Left renal cortex interstitium (tissue), 4 donors: Measurements from ENCODE around the gene BRCC3. TPM values are rescaled to one million over a fixed set of nuclear protein-coding genes. Genes with fewer than 3 reads are reported as not detected.
A peak's percentile ranks its signal among the peaks of the same experiment; 100 is the strongest.

Source experiments
- DNase-seq, 4 donors: peaks; one replicate each; pipeline ENCODE4 v3.0.0-alpha.2; 2013; ENCODE audit warnings: low read depth in 4 of 4, low spot score in 2 of 4, missing footprints in 1 of 4
- polyA plus RNA-seq, 4 donors: library from polyadenylated mRNA; unstranded; fragments of 120-200 nt; gene quantifications; one replicate each; pipeline ENCODE4 v1.2.1, GENCODE V29; 2013; ENCODE audit not compliant: insufficient read length in 4 of 4

The BRCC3 gene
- 10 to 100 TPM; 25.1 to 30.5 (median 27.6) TPM for polyA plus RNA-seq

- peak in 3 of 4 donors; percentile 32 to 55 (median 41) for DNase-seq
Measured at GRCh38 chrX:155070975-155071693, at the start of gene BRCC3, which contains the start of the genes CMC4 and MTCP1. Gene BRCC3 (plus strand): TSS chrX:155071508. CDS start chrX:155071528, 20 bp downstream. Gene CMC4 (minus strand): TSS chrX:155071136. CDS start chrX:155064023, 7,113 bp downstream. Gene MTCP1 (minus strand): TSS chrX:155071136. CDS start chrX:155066010, 5,126 bp downstream.

GRCh38 chrX:155022585-155022984 is 48.7 kb upstream of the BRCC3 start, which contains the start of gene F8:
Gene F8 (minus strand): TSS chrX:155022723. CDS start chrX:155022552, 171 bp downstream.
- no peak for DNase-seq

GRCh38 chrX:155023907-155024833 is 47.1 kb upstream of the BRCC3 start:
- no peak for DNase-seq

- DNase-seq, result no peak
Measured at GRCh38 chrX:155026420-155026726, 44.9 kb upstream of the BRCC3 start.

- DNase-seq, result peak; percentile 50 to 81 (median 80)
Measured at GRCh38 chrX:155026727-155027508, 44.4 kb upstream of the BRCC3 start, which contains the start of gene FUNDC2. Gene FUNDC2 (plus strand): TSS chrX:155026844. CDS start chrX:155026939, 95 bp downstream.

- peak in 3 of 4 donors; percentile 11 to 27 (median 26) for DNase-seq
Measured at GRCh38 chrX:155027509-155028066, 43.7 kb upstream of the BRCC3 start.

DNA sequence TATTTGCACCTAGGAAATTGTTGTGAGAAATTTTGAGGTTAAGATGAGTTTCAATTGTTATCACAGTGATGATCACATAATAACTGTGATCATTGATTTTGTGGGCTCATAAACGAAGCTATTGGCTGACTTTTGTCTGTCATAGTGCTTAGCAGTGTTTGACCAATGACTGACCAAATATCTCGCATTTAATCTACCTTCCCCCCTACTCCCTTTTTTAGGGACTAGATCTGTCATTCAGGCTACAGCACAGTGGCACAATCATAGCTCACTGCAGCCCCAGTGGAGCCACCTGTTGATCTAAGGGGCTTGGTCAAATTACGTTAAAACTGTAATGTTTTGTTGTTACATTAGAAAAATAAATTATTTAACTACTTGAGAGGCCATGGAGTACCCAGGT is 43.2 kb upstream of the BRCC3 start:
- DNase-seq, result no peak

DNA sequence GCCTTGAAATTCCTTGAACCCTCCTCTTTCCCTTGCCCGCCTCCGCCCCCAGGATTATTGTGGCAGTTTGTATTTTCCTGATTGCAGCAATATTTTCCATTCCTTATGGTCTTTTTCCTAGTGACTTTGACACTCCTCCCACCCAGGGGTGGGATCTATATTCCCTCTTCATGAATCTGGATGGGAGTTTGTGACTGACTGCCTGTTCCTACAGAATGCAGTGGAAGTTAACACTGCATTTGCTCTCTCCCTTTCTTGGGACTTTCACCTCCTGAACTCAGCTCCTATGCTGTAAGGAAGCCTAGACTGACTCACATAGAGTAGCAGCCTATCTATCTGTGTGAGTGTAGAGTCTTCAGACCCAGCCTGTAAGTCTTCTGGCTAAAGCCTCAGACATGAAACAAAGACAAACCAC is 42.4 kb upstream of the BRCC3 start:
- no peak for DNase-seq

GRCh38 chrX:155031657-155032056 is 39.7 kb upstream of the BRCC3 start:
- DNase-seq, result no peak

GRCh38 chrX:155035688-155036087 is 35.6 kb upstream of the BRCC3 start:
- DNase-seq, result no peak

DNA sequence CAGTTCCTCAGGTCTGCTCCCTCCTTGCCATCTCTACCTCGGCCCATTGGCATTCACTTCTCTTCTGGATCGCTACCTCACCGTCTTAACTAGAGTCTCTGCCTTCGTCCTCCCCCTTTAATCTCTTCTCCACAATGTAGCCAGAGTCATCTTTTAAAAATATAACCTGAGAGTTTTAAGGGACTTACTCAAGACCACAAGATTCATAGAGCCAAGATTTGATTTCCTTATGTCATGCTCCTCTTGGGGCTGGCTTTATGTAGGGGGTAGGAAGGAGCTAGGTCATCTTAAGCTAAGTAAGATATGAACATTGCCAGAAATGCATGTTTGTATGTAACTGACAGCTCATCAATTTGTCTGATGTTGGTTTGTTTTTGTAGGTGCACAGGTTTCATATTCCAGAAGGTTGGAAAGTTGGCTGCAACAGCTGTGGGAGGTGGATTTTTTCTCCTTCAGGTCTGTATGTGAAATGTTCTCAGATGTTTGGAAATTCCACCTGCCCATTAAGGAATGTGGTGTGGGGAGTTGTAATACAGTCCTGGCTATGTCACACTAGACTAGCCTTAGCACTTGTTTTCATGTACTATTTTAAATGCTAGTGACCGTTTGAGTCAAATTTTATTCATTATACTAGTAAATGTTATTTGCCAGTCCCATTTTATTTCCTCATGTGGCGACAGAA is 25.0 kb upstream of the BRCC3 start:
- DNase-seq, result no peak

- DNase-seq, result no peak
Measured at GRCh38 chrX:155046811-155047528, 24.3 kb upstream of the BRCC3 start.

DNA sequence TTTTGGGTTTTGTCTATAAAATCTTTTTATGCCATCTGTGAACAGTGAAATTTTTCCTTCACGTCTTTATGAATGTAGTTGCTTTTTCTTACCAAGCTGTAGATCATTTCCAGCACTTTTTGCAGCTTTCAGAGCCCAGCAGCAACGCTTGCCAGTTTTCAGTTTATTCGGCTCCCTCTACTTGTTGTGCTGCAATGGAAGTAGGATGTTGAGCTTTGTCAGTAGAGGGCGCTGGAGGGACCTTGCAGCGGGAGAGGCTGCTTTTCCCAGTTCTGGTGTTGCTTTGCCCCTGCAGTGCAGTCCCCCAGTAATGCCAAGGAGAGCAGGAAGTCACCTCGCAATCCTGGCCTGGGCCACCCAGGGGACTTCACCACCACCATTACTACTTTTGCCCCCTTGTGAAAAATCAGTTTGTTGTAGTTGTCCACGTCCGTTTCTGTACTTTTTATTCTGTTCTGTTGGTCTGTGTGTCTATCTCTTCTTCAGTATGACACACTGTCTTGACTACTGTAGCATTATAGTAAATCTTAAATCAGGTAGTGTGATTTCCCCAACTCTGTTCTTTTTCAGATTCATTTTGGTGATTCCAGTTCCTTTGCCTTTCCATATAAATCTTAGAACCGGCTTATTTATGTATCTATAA is 22.2 kb upstream of the BRCC3 start:
- no peak for DNase-seq

DNA sequence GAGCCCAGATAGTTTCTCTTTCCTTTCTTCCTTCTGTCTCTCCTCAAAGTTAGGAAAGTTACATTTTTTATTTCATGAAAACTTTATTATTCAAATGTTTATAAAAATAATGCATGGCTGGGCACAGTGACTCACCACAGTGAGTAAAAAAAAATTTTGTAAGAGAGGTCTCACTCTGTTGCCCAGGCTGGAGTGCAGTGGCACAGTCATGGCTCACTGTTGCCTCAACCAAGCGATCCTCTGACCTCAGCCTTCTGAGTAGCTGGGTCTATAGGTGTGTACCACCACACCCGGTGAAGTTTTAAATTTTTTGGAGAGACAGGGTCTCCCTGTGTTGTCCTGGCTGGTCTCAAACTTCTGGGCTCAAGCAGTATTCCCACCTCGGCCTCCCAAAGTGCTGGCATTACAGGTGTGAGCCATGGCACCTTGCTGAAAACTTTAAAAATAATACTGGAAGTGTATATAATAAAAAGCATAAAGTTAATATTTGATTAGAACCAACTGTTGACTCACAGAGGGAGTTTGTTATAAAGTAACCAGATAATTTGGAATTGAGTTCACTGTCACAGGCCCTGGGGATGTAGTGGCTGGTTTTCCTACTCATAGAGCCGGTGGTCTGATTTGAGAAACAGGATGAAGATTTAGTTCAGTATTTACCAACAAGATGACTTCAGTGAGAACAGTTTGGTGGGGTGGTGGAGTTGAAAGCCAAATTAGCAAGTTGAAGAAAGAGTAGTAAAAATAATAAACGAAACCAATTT is 18.4 kb upstream of the BRCC3 start:
- no peak for DNase-seq

DNA sequence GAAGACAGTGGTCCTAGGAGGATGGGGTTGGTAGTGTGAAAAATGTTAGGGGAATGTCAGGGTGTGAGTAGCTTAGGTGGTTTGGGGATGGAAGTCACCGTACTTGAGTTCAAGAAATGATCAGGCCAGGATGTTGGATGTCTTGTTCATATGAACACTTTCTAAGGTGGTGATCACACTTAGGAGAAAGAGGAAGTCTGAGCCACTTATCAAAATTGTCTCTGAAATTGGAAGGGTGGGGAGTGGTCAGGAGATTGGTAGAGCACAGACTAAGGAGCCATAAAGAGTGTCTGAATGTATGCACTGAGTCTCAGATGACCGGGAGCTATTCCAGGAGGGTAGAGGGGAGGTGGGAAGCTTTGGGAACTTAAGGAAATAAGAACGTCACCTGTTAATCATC is 17.7 kb upstream of the BRCC3 start:
- no peak for DNase-seq

GRCh38 chrX:155054255-155054654 is 17.1 kb upstream of the BRCC3 start:
- no peak for DNase-seq

DNA sequence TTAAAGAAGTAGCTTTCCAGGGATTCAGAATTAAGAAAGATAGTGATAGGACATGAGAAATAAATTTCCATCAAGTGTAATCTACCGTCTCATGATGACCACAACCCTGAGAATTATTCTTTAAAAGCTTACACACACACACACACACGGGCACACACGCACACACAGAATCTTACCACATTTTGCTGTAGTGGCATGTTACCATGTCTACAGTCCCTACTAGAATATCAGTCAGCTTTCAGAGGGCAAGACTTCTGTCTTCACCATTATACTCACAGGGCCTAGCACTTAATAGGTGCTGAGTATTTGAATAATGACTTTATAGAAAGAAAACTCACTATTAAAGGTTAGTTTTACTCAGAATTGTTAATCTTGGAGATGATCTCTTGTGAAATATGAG is 15.8 kb upstream of the BRCC3 start:
- DNase-seq, result no peak

DNA sequence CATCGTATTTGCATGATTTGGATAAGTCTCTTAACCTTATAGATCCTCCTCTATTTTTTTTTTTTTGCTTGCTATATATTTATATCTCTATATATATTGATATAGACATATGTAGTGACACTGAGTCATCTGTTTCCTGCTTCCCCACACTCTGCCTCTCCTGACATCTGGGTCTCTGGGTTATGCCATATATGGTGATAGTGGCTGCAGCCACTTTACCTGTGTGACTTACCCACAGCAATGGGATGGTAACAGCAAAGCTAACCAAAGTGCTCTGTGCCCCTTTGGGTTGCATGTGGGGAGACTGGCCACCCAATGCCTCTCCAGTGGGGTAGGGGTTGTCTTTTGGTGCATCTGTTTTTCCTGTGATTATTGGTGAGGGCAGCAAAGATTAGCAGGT is 14.8 kb upstream of the BRCC3 start:
- DNase-seq, result no peak
